Hepatocyte (in vitro differentiated cells): ENCODE results near the gene PLXNC1. TPM values are rescaled to one million over a fixed set of nuclear protein-coding genes. Genes with fewer than 3 reads are reported as not detected.

Source experiments
- DNase-seq: peaks from one replicate; pipeline ENCODE4 v3.0.0-alpha.2; 2016; ENCODE audit warnings: low spot score
- H2AFZ ChIP-seq: fragments of 200-600 bp; sonication (generic); 2 replicates; pipeline ENCODE4 v1.6.0; 2016; ENCODE audit warnings: antibody characterized with exemption, mild to moderate bottlenecking
- H3K27ac ChIP-seq: fragments of 200-600 bp; sonication (generic); 2 replicates; pipeline ENCODE4 v1.5.1; 2016; ENCODE audit warnings: mild to moderate bottlenecking
- H3K27me3 ChIP-seq: fragments of 200-600 bp; sonication (generic); 2 replicates; pipeline ENCODE4 v1.6.1; 2016
- H3K36me3 ChIP-seq: fragments of 200-600 bp; sonication (generic); replicated peaks from 2 replicates; pipeline ENCODE4 v1.5.1; 2016; ENCODE audit warnings: low read depth; ENCODE audit not compliant: insufficient read depth
- H3K4me1 ChIP-seq: fragments of 200-600 bp; sonication (generic); 2 replicates; pipeline ENCODE4 v1.5.1; 2016; ENCODE audit warnings: mild to moderate bottlenecking, moderate library complexity; ENCODE audit not compliant: insufficient read depth
- H3K4me2 ChIP-seq: fragments of 200-600 bp; sonication (generic); 2 replicates; pipeline ENCODE4 v1.6.0; 2016
- H3K4me3 ChIP-seq: fragments of 200-600 bp; sonication (generic); 2 replicates; pipeline ENCODE4 v1.5.1; 2016; ENCODE audit warnings: mild to moderate bottlenecking
- H3K79me2 ChIP-seq: fragments of 200-600 bp; sonication (generic); 2 replicates; pipeline ENCODE4 v1.6.0; 2017; ENCODE audit warnings: mild to moderate bottlenecking
- H3K9me2 ChIP-seq: fragments of 200-600 bp; sonication (generic); replicated peaks from 2 replicates; pipeline ENCODE4 v1.6.0; 2017; ENCODE audit warnings: mild to moderate bottlenecking; ENCODE audit not compliant: insufficient read depth
- H3K9me3 ChIP-seq: fragments of 200-600 bp; sonication (generic); 2 replicates; pipeline ENCODE4 v1.5.1; 2016; ENCODE audit warnings: low read depth, mild to moderate bottlenecking
- H4K20me1 ChIP-seq: fragments of 200-600 bp; sonication (generic); 2 replicates; pipeline ENCODE4 v1.6.0; 2016; ENCODE audit warnings: mild to moderate bottlenecking; ENCODE audit not compliant: insufficient read depth, poor library complexity, severe bottlenecking
- CTCF ChIP-seq: fragments of 200-600 bp; sonication (generic); IDR thresholded peaks from 2 replicates; pipeline ENCODE4 v1.5.1; 2016; ENCODE audit warnings: antibody characterized with exemption, mild to moderate bottlenecking; ENCODE audit not compliant: poor library complexity
- EZH2 ChIP-seq: fragments of 200-600 bp; sonication (generic); IDR thresholded peaks from 2 replicates; pipeline ENCODE4 v1.6.1; 2016; ENCODE audit warnings: antibody characterized with exemption, mild to moderate bottlenecking, borderline replicate concordance
- EZH2phosphoT487 ChIP-seq: fragments of 200-600 bp; sonication (generic); IDR thresholded peaks from one replicate; pipeline ENCODE4 v1.6.1; 2018; ENCODE audit warnings: antibody characterized with exemption, mild to moderate bottlenecking, low read depth, moderate library complexity; ENCODE audit not compliant: unreplicated experiment, severe bottlenecking
- WGBS: methylation state at CpG from one replicate; pipeline ENCODE4 v1.1.6; 2016; ENCODE audit warnings: low lambda C conversion rate; ENCODE audit errors: missing lambda C conversion rate; 5-methylcytosine and 5-hydroxymethylcytosine counted together
- polyA plus RNA-seq: library from polyadenylated mRNA; unstranded; fragments of >200 nt; fragmentation: Nextera tagmentation; extraction: Ambion mirVana; gene quantifications from 2 replicates; pipeline ENCODE4 v1.2.1, GENCODE V29; 2016
- total RNA-seq: library from RNA; depleted of rRNA; stranded (reverse); fragments of >200 nt; gene quantifications from 2 replicates; pipeline ENCODE4 v1.2.3, GENCODE V29; 2014

Gene PLXNC1
- total and polyA plus RNA-seq, 2 experiments from 2014 or later, result 6.7 to 23.2 TPM

- DNase-seq, result no peak
- Histone ChIP-seq H3K9me2 (no peaks in the 10 kb centered on the region), H4K20me1 (no peaks in the 10 kb centered on the region), H3K79me2 (no peaks in the 10 kb centered on the region), H3K36me3 (no peaks in the 10 kb centered on the region), H2AFZ (no peak overlapping the region), H3K27ac (no peak overlapping the region), H3K4me1 (no peaks in the 10 kb centered on the region), H3K4me3 (no peak overlapping the region), H3K4me2 (no peak overlapping the region), H3K9me3 (no peaks in the 10 kb centered on the region), H3K27me3 (peaks cover 35% of the 10 kb centered on the region)
- 75% methylated on average over 7 of the region's 7 CpGs for WGBS
- no peak for TF ChIP-seq EZH2
- no peak for TF ChIP-seq EZH2phosphoT487
- no peak for TF ChIP-seq CTCF
Measured at GRCh38 chr12:94280063-94280462, 131.7 kb downstream of the PLXNC1 start.

GRCh38 chr12:94282675-94283074 lies 134.3 kb downstream of the PLXNC1 start:
- peaks cover 43% of the 10 kb centered on the region for H3K27me3 ChIP-seq
- peaks cover 9% of the 10 kb centered on the region for H3K4me1 ChIP-seq
- H2AFZ ChIP-seq, result no peak overlapping the region
- no peaks in the 10 kb centered on the region for H3K79me2 ChIP-seq
- DNase-seq, result no peak
- no peak overlapping the region for H3K27ac ChIP-seq
- no peaks in the 10 kb centered on the region for H3K36me3 ChIP-seq
- H4K20me1 ChIP-seq, result no peaks in the 10 kb centered on the region
- no peaks in the 10 kb centered on the region for H3K9me2 ChIP-seq
- H3K9me3 ChIP-seq, result no peaks in the 10 kb centered on the region
- no peak overlapping the region for H3K4me2 ChIP-seq
- TF ChIP-seq EZH2phosphoT487, result no peak
- TF ChIP-seq CTCF, result no peak
- TF ChIP-seq EZH2, result no peak
- WGBS, result 85% methylated on average over 7 of the region's 7 CpGs
- no peak overlapping the region for H3K4me3 ChIP-seq

GRCh38 chr12:94284046-94284445 lies 135.7 kb downstream of the PLXNC1 start:
- WGBS, result 92% methylated on average over 1 of the region's 1 CpG
- no peaks in the 10 kb centered on the region for H4K20me1 ChIP-seq

More at GRCh38 chr12:94284046-94284445, 135.7 kb downstream of the PLXNC1 start:
- Histone ChIP-seq H3K4me3 (no peak overlapping the region), H3K9me3 (no peaks in the 10 kb centered on the region), H3K36me3 (no peaks in the 10 kb centered on the region), H3K4me2 (no peak overlapping the region), H3K27ac (no peak overlapping the region), H3K4me1 (peaks cover 12% of the 10 kb centered on the region), H3K79me2 (no peaks in the 10 kb centered on the region), H2AFZ (no peak overlapping the region), H3K27me3 (peaks cover 37% of the 10 kb centered on the region), H3K9me2 (no peaks in the 10 kb centered on the region)
- TF ChIP-seq CTCF (no peak), EZH2phosphoT487 (no peak), EZH2 (no peak)
- no peak for DNase-seq
